Measurements from ENCODE around the gene DLGAP1.

DNA sequence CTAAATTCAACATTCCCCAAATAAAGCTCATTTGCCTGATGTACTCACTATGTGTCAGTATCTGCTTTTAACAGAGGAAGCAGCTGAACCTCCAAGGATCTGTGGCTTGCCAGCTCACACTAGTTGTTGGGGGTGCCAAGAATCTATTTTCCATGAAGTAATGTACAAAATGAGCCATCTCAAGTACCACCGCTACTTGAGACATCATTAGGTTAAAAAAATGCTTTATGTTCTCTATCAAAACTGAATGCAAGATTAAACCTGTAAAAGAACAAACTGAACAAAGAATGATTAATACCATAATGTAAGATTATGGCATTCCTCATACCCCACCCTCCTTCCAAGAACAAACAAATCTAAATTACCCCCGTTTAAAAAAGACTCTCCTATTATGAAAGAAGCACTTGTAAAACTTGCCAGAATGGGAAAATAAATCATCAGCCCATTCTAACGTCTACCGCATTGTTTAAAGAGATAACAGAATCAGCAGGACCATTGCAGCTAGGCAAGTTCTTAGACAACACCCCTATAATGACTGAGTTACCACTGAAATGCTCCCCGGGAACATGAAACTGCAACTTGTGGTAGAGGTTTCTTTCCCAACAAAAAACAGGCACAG, 471.6 kb downstream of the DLGAP1 start:
- TF ChIP-seq CTCF (IDR thresholded peaks at IDR 0.05) (no peak), POLR2A (IDR thresholded peaks at IDR 0.05) (no peak), POLR2AphosphoS5 (IDR thresholded peaks at IDR 0.05) (no peak)

Measured in breast epithelium (tissue), 3 donors.